ENCODE measurements around the gene YAF2. TPM values are rescaled to one million over a fixed set of nuclear protein-coding genes. Genes with fewer than 3 reads are reported as not detected.

Gene YAF2
- total and polyA plus RNA-seq, 5 experiments from 2014 or later: 10.6 to 42.8 (median 21.8) TPM

DNA sequence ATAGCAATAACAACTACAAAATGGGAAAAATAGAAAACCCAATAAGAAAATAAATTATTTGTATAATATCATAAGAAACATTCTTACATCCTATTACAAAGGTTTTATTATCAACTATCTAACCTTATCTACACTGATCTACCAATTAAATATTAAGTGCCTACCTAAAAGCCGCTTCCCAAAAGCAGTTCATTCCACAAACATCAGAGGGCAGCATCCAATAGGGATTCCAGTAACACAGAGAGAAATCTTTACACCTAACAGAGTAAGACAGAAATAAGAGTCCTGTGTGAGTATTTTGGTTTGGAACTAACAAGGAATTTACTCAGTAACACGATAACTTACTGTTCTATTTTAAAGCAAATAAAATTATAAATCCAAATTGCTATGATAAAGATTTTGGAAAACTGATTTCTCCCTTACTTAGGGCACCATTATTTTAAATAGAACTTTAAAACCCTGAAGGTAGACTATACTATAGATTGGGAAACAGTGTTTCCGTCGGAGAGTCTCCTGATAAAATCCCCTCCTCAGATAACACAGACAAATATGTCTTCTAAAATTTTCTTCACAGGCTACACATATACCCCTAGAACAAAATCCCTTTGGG lies 108.3 kb downstream of the YAF2 start:
- Mint-ChIP-seq H3K27ac (peak overlapping the region in 1 of 10 donors; percentile 36), H3K27me3 (no peaks in the 10 kb centered on the region), H3K4me1 (peaks cover 7 to 51% (median 36%) of the 10 kb centered on the region in 4 donors), H3K4me3 (no peak overlapping the region), H3K9me3 (no peaks in the 10 kb centered on the region), H3K36me3 (no peaks in the 10 kb centered on the region)
- POLR2A ChIA-PET: no interaction called here
- peak in 3 of 10 donors; percentile 15 to 33 (median 27) for DNase-seq
- ATAC-seq: peak in 1 of 2 donors; percentile 41

DNA sequence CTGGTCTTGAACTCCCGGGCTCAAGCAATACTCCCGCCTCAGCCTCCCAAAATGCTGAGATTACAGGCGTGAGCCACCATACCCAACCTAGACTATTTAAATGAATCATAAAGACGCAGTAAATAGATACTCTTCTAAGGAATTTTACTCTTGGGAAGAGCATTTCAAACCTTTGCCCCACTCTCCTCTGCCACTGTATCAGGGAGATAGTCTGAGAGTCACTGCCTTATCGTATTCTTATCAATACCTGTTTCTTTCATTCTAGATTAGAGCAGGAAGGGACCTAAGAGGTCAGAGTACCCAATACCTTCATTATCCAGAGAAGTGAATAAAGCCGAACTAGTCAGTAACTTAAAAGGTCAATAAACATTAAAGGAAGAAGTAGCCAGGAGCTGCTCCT lies 109.2 kb downstream of the YAF2 start:
- ATAC-seq (no peak), DNase-seq (no peak)
- Mint-ChIP-seq H3K9me3 (no peaks in the 10 kb centered on the region), H3K4me1 (peaks cover 5 to 47% (median 32%) of the 10 kb centered on the region in 4 donors), H3K4me3 (no peak overlapping the region), H3K36me3 (no peaks in the 10 kb centered on the region), H3K27ac (no peak overlapping the region), H3K27me3 (no peaks in the 10 kb centered on the region)
- POLR2A ChIA-PET: no interaction called here

DNA sequence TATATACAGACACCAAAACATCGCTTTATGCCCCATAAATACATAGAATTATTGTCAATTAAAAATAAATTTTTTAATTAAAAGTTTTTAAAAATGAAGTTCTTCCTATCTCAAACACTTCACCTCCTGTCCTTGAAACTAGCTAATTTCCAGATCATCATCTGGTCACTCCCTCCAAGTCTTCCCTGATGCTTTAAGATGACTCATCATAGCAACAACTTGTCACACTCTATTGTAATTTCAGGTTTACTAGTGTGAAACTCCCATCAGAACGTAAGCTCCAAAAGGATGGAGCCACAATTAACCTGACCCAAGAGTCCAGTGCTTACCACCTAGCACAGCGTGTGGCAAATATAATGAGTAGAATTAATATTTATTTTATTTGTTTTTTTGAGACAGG lies 109.7 kb downstream of the YAF2 start:
- no peak for ATAC-seq
- no peak overlapping the region for H3K27ac Mint-ChIP-seq
- no peaks in the 10 kb centered on the region for H3K27me3 Mint-ChIP-seq
- H3K36me3 Mint-ChIP-seq: no peaks in the 10 kb centered on the region
- no peak overlapping the region for H3K4me3 Mint-ChIP-seq
- H3K4me1 Mint-ChIP-seq: peaks cover 5 to 41% (median 30%) of the 10 kb centered on the region in 4 donors
- no peak for DNase-seq
- POLR2A ChIA-PET: no interaction called here
- H3K9me3 Mint-ChIP-seq: no peaks in the 10 kb centered on the region

DNA sequence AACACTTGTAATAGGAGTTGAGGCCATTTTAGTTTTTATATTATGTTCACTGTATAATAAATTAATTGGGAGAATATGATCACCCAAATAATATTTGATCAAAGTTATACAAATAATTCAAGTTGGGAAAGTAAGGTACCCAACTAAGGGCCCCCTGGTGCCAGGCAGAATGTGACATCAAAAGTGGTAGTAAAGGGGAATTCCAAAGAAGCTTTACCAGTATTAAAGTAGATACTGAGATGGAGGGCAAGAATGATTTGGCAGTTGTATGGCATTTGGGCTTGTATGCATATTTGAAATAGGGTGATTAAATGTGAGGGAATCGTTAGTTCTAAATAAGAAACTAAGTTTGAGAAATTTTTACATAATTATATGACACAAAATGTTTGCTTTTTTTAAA lies 111.1 kb downstream of the YAF2 start:
- Mint-ChIP-seq H3K4me3 (no peak overlapping the region), H3K9me3 (no peaks in the 10 kb centered on the region), H3K4me1 (peaks cover 3 to 33% (median 25%) of the 10 kb centered on the region in 4 donors), H3K27ac (peak overlapping the region in 1 of 10 donors; percentile 17), H3K36me3 (peaks cover 0 to 5% (median 2%) of the 10 kb centered on the region in 3 donors), H3K27me3 (no peaks in the 10 kb centered on the region)
- no peak for DNase-seq
- ATAC-seq: peak in 1 of 2 donors; percentile 51
- POLR2A ChIA-PET: no interaction called here

DNA sequence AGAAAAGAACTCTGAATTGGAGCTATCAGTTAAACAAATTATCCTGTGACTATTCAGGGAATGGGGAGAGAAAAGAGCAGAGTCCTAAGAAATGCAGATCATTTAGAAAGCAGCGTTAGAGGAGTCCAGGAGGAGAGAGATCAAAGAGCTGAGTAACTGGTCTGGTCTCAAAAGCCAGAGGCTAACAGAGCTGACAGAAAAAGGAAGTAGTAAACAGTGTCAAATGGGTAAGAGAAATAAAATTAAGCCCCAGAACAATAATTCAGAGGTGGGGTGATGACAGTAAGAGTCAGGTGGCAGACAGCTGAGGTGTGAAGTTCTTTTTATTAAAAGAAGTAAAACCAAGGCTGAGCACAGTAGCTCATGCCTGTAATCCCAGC lies 112.7 kb downstream of the YAF2 start:
- ATAC-seq (no peak), DNase-seq (no peak)
- H3K27me3 Mint-ChIP-seq: no peaks in the 10 kb centered on the region
- H3K27ac Mint-ChIP-seq: no peak overlapping the region
- H3K36me3 Mint-ChIP-seq: peaks cover 0 to 8% (median 2%) of the 10 kb centered on the region in 3 donors
- H3K9me3 Mint-ChIP-seq: no peaks in the 10 kb centered on the region
- POLR2A ChIA-PET: no interaction called here
- peaks cover 5 to 19% (median 15%) of the 10 kb centered on the region in 4 donors for H3K4me1 Mint-ChIP-seq
- no peak overlapping the region for H3K4me3 Mint-ChIP-seq

DNA sequence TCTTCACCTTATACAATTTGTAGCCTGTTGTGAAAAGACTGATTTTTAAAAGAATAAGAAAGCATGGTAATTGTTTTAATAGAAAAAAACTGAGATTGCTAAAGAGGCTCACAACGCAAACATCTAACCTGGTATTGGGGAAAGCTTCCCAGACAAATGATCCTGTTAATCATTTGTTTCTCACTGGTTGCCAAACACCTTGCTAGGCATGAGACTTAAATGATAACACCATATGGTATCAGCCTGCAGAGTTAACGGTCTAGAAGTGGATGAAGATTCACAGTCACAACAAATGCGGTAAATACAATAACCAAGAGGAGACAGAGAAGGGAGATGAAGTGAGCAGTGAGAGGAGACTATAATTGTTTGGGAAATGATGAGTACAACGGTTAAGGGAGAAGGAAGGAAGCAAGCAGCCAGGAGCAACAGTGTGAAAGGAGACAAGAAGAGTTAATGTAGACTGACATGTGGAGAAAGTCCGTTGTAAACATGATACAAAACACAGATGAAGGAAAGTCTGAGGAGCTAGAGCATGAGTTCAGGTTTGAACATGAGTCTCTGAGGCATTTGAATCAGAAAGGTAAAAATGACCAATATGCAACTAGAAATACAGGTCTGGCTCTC lies 113.2 kb downstream of the YAF2 start:
- no peak for ATAC-seq
- H3K27me3 Mint-ChIP-seq: no peaks in the 10 kb centered on the region

DNA sequence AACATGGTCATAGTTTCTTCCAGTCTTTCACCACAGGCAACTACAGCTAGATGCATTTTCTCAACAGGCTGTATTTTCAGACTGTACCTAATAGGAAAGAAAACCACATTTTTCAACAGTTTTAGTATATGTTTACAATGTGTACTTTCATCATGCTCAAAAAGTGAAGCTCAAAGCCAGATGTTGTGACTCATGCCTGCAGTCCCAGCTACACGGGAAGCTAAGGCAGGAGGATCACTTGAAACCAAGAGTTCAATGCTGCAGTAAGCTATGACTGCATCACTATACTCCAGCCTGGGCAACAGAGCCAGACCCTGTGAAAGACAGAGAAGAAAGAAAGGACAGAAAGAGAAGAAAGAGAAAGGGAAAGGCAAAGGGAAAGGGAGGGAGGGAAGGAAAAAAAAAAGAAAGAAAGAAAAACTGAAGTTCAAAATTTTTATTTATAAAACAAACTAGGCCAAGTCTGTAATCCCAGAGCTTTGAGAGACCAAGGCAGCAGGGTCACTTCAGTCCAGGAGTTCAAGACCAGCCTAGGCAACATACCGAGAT lies 118.9 kb downstream of the YAF2 start:
- peaks cover 0 to 10% (median 7%) of the 10 kb centered on the region in 4 donors for H3K4me1 Mint-ChIP-seq
- no peak overlapping the region for H3K4me3 Mint-ChIP-seq
- no peak for ATAC-seq
- POLR2A ChIA-PET: interaction anchor here (1.1 kb wide), 1 partner anchor 24 kb away, joined by 3 read pairs; no protein-coding TSS in a partner anchor
- no peaks in the 10 kb centered on the region for H3K27me3 Mint-ChIP-seq
- peaks cover 18 to 43% (median 40%) of the 10 kb centered on the region in 3 donors for H3K36me3 Mint-ChIP-seq
- peaks cover 0 to 5% (median under 1%) of the 10 kb centered on the region in 9 donors for H3K9me3 Mint-ChIP-seq
- DNase-seq: no peak
- peak overlapping the region in 6 of 10 donors; percentile 11 to 62 (median 52) for H3K27ac Mint-ChIP-seq

More for the DNA sequence above, 113.2 kb downstream of the YAF2 start:
- POLR2A ChIA-PET: no interaction called here
- DNase-seq: no peak
- no peak overlapping the region for H3K27ac Mint-ChIP-seq
- H3K36me3 Mint-ChIP-seq: peaks cover 0 to 8% (median 5%) of the 10 kb centered on the region in 3 donors
- H3K4me1 Mint-ChIP-seq: peaks cover 5 to 17% (median 13%) of the 10 kb centered on the region in 4 donors
- no peaks in the 10 kb centered on the region for H3K9me3 Mint-ChIP-seq
- H3K4me3 Mint-ChIP-seq: no peak overlapping the region

DNA sequence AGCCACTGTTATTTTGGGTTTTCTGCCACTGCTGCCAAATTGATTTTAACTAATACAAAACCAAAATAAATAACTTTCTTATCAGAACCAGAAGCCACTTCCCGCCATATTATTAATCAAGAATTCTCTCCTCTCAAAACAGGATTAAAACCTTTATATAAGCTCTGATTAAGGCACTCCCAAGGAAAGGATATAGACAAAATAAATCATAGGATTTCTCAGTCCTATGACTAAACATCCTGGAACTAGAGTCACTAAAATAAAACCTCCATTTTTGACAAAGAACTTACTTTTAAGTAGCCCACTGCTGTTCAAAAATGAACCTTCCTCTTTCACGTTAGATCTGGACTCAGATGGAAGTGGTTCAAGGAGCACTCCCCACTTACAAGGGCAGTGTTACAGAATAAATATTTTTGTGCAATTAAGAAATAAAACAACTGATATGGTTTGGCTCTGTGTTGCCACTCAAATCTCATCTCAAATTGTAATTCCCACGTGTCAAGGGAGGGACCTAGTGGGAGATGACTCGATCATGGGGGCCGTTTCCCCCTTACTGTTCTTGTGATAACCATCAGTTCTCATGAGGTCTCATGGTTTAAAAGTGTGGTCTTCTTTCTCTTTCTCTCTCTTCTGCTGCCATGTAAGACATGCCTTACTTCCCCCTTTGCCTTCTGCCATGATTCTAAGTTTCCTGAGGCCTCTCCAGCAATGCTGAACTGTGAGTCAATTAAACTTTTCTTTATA lies 119.7 kb downstream of the YAF2 start:
- ATAC-seq: no peak
- peaks cover 0 to 8% (median 4%) of the 10 kb centered on the region in 9 donors for H3K9me3 Mint-ChIP-seq
- H3K36me3 Mint-ChIP-seq: peaks cover 22 to 49% (median 44%) of the 10 kb centered on the region in 3 donors
- peak overlapping the region in 4 of 10 donors; percentile 21 to 57 (median 50) for H3K27ac Mint-ChIP-seq
- no peaks in the 10 kb centered on the region for H3K27me3 Mint-ChIP-seq
- no peak overlapping the region for H3K4me3 Mint-ChIP-seq
- POLR2A ChIA-PET: no interaction called here
- peaks cover 0 to 10% (median 7%) of the 10 kb centered on the region in 4 donors for H3K4me1 Mint-ChIP-seq
- DNase-seq: no peak

DNA sequence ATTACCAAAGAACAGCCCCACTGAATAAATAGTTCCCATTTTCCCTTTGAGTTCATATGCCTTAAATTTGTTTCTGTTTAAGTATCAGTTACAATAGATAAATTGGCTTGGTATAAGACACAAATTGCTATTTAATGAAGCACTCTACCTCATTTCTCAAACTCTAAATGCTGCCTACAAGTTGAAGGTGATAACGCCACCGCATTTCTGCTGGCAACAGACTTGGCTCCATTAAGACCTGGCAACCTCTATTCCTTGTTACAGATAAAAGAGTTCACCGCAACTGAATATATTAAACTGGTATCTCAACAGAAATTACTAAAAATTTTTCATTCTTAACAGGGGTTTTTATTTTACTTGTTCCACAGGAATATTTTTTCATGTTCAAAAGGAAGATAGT lies 129.0 kb downstream of the YAF2 start:
- H3K27me3 Mint-ChIP-seq: no peaks in the 10 kb centered on the region
- ATAC-seq (no peak), DNase-seq (no peak)
- H3K4me3 Mint-ChIP-seq: no peak overlapping the region
- POLR2A ChIA-PET: no interaction called here
- H3K9me3 Mint-ChIP-seq: peaks cover 0 to 12% (median 7%) of the 10 kb centered on the region in 9 donors
- H3K27ac Mint-ChIP-seq: no peak overlapping the region
- H3K36me3 Mint-ChIP-seq: peaks cover 9 to 54% (median 23%) of the 10 kb centered on the region in 3 donors
- H3K4me1 Mint-ChIP-seq: peaks cover 0 to 8% (median 1%) of the 10 kb centered on the region in 4 donors

Other genes with a start within 250 kb of the YAF2 start
- gene GXYLT1, start 93.4 kb downstream of the YAF2 start, total RNA-seq: 10 to 100 TPM in 1 of 2 experiments, 1 to 10 TPM in 1; 9.9 to 10.8 TPM
- 1 to 10 TPM; 1.6 to 2.6 (median 1.9) TPM for gene GXYLT1, start 93.4 kb downstream of the YAF2 start, polyA plus RNA-seq
- gene ZCRB1, start 87.8 kb upstream of the YAF2 start, total RNA-seq: 10 to 100 TPM; 29.6 to 33.5 TPM
- 10 to 100 TPM; 67.7 to 80.4 (median 74.0) TPM for gene ZCRB1, start 87.8 kb upstream of the YAF2 start, polyA plus RNA-seq
- 100 to 1,000 TPM; 107 to 111 TPM for gene PPHLN1, start 87.9 kb upstream of the YAF2 start, total RNA-seq
- gene PPHLN1, start 87.9 kb upstream of the YAF2 start, polyA plus RNA-seq: 100 to 1,000 TPM; 152 to 178 (median 155) TPM

Measured in naive thymus-derived CD8-positive, alpha-beta T cell (primary cell).